ENCODE measurements around the gene DNAH10.

- no peak for TF ChIP-seq CTCF (IDR thresholded peaks at IDR 0.05; ENCODE audit: insufficient read depth, low read depth, low read length)
- TF ChIP-seq EZH2 (IDR thresholded peaks at IDR 0.05; ENCODE audit: insufficient read depth, low read length), result no peak
Measured at GRCh38 chr12:123892180-123892559, 130.1 kb downstream of the DNAH10 start.

Data from astrocyte (in vitro differentiated cells and primary cell).